ENCODE results near the gene KCNQ5. TPM values are rescaled to one million over a fixed set of nuclear protein-coding genes. Genes with fewer than 3 reads are reported as not detected.
"Not testable (repeated sequence)": the region's sequence is repeated elsewhere in the genome, so short reads cannot be mapped to it uniquely, and the experiment has no call there.

KCNQ5 gene
- total RNA-seq, result 0.49 TPM

DNA sequence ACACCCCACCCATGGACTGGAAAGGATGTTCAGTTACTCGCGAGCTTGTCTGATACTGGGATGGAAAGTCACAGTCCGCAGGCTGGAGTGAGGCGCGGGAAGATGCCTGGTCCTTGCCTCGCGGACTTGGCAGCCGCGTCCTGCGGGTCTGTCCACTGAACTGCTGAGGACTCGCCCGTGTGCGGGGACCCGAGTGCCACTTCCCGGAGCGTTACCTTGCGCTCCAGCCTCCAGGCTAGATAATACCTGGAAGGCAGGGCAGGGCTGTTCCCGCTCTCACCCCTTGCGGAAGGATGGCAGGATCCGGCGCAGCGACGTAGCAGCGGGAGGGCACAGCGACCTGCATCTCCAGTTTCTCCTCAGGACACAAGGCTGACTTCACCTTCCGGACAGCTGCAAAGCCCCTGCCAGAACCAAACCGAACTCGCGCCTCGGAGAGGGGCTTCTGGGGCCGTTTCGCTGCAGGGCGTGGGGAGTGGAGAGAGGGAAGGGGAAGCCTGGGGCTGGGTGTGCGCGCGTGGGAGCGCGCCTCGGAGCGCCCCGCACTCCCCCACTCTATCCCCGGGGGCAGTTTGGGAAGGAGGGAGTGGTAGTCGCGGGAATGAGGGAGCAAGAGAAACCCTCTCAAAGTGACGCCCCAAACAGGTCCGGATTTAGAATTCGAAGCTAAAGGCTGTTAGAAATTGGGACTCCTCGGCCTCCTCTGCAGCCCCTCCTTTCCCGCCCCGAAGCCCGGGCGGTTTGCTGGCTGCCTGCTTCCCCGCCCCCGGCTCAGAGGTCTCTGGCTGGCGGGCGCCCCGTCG, at the start of gene KCNQ5:
TSS of gene KCNQ5 (plus strand) at position 774 of the 803 bp plus-strand sequence.
- ATAC-seq (peak; percentile 36), DNase-seq (ENCODE audit: low spot score) (no peak)
- intact Hi-C loops (cut with DNase I), result no loop called here

DNA sequence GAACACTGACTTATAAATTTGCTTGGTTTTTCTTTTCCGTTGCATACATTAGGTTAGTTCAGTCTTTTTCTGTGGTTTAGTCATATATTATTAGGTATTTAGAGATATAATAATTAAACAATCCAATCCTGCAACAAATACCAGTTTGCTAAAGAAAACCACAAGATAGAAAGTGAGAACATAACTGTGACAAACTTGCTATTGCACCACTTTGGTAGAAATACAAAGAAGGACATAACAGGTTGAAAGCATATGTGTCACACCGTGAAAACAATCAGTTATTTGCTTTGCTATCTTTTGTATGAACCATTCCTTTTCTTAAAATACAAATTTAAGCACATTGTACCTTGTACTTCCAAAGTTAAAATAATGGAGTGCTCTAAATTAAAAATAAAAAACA, 42.0 kb upstream of the KCNQ5 start:
- intact Hi-C loops (cut with DNase I), result no loop called here
- no peak for ATAC-seq
- no peak for DNase-seq (ENCODE audit: low spot score)

DNA sequence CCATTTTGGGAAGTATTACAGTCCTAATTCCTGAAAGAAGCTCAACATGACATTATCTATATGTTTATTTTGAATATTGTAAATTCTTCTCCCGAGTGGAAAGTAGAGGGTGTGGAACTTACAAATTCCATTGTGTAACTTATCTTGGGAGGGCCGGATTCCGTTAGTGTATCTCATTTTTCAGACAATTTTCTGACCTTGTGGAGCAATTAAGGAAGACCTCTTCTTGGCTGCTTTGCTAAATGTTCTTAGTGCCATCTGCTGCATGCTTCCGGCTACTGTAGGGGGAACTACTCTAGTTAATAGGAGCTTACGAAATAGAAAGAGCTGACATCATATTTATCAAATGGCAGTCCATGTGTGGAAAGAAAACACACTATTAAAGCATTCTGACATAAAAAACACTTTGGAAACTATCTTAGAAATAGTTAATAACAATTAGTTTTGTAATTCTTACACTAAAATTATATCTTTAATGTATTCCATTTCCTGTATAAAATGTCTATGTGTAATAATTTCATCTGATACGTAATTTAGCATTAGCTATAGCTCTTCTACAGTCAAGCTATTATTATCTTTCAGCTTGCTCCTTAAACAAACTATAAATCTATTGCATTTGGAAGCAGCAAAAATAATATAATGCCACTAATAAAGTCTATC, 41.5 kb upstream of the KCNQ5 start:
- ATAC-seq (no peak), DNase-seq (ENCODE audit: low spot score) (no peak)
- intact Hi-C loops (cut with DNase I), result no loop called here

DNA sequence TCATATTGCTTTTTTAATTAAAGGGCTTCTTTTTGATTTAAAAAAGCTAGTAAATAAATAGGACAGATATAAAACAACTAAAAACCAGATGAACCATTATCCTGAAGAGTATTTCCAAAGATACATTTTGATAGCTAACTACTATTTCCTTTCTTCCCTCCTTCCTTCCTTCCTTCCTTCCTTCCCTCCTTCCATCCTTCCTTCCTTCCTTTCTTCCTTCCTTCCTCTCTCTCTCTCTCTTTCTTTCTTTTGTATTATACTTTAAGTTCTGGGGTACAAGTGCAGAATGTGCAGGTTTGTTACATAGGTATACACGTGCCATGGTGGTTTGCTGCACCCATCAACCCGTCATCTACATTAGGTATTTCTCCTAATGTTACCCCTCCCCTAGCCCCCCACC, 40.9 kb upstream of the KCNQ5 start:
- DNase-seq (ENCODE audit: low spot score); intact Hi-C loops (cut with DNase I); ATAC-seq: not testable (repeated sequence)

DNA sequence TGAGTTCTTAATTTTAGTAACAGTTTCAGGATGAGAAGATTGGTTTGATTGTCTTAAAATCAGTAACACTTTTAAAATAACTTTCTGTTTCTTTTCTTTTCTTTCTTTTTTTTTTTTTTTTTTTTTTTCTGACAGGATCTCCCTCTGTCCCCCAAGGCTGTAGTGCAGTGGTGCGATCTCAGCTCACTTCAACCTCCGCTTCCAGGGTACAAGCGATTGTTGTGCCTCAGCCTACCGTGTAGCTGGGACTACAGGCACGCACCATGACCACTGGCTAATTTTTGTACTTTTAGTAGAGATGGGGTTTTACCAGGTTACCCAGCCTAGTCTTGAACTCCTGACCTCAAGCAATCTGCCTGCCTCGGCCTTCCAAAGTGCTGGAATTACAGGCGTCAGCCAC, 33.7 kb upstream of the KCNQ5 start:
- ATAC-seq (no peak), DNase-seq (ENCODE audit: low spot score) (no peak)
- intact Hi-C loops (cut with DNase I), result no loop called here

DNA sequence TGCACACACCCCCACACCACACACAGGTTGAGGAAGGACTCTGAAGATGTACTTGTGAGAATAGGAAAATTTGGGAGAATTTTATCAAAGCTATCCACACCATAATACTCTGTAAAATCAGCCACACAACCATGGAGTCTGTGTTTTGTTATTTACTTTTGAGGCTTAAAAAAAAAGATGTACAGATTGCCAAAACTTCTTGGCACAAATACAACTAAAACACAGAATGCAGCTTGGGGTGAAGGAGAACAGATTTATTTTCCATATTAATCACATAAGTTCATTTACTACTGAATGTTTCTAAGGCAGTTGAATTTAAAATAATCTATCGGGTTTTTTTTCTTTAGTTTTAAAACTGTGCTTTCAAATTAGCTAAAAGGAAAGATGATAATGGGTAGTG, 32.8 kb upstream of the KCNQ5 start:
- ATAC-seq (no peak), DNase-seq (ENCODE audit: low spot score) (no peak)
- intact Hi-C loops (cut with DNase I), result no loop called here

DNA sequence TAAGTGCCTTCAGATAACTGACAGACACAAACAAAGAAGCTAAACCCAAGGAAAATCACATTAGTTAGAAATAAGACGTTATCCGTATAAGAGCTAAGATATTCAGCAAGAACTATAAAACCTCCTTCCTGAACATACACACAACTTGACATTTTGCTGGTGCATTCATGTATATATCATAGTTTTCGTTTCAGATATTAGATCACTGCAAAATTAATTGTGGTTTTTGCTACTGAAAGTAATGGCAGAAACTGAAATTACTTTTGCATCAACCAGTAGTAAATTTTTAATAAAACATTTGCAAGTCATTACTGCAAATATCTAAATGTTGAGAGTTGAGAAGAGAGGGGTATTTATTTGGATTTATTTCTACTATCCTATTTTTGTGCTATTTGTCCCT, 26.1 kb upstream of the KCNQ5 start:
- DNase-seq (ENCODE audit: low spot score) (no peak), ATAC-seq (no peak)
- intact Hi-C loops (cut with DNase I), result no loop called here

DNA sequence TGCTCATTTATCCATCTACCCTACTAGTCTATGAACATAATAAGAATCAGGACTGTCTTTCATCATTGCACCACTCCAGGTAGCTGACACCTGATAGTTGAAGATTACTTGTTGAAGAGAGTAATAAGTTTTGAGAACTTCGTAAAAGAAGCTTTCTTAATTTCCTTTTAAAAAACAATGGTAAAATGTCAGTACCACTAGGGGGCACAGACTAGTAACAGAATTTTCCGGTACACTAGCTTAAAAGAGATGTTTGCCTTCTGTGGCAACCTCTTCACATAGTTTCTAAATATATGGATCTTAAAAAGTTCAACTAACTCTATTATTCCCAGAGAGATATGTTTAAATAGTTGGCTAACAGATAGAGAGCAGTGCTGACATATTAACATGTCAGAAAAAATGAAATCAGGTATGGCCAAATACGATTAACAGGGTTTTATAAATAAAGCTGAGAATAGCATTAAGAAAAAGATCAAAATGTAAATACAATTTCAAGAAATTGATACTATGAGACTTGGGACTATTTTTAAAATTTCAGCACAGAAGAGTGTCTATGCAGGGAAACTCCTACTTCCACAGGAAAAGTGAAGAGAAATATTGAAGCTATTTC, 5.4 kb upstream of the KCNQ5 start:
- intact Hi-C loops (cut with DNase I), result loop anchor here (10.0 kb wide), 1 partner anchor 508 kb away; no protein-coding TSS in a partner anchor
- no peak for ATAC-seq
- DNase-seq (ENCODE audit: low spot score), result no peak

DNA sequence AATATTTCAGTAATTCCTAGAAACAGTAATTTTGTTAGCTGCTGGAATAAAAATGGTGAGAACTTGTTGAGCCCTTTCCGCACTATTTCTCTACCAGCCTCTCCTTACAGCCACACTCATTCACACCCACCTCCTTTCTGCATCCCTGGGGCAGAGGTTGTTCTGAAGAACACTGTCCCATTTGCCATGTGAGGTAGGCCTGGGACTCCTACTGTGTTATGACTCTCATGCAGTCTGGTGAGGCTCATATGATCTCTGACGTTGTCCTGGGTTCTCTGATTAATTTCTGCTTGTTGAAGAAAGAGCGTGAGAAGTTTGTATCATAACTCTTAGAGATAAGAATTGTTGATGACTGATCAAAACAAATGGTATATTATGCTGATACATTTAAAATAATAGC, 4.1 kb upstream of the KCNQ5 start:
- ATAC-seq (no peak), DNase-seq (ENCODE audit: low spot score) (no peak)
- intact Hi-C loops (cut with DNase I), result loop anchor here (10.0 kb wide), 1 partner anchor 507 kb away; no protein-coding TSS in a partner anchor

DNA sequence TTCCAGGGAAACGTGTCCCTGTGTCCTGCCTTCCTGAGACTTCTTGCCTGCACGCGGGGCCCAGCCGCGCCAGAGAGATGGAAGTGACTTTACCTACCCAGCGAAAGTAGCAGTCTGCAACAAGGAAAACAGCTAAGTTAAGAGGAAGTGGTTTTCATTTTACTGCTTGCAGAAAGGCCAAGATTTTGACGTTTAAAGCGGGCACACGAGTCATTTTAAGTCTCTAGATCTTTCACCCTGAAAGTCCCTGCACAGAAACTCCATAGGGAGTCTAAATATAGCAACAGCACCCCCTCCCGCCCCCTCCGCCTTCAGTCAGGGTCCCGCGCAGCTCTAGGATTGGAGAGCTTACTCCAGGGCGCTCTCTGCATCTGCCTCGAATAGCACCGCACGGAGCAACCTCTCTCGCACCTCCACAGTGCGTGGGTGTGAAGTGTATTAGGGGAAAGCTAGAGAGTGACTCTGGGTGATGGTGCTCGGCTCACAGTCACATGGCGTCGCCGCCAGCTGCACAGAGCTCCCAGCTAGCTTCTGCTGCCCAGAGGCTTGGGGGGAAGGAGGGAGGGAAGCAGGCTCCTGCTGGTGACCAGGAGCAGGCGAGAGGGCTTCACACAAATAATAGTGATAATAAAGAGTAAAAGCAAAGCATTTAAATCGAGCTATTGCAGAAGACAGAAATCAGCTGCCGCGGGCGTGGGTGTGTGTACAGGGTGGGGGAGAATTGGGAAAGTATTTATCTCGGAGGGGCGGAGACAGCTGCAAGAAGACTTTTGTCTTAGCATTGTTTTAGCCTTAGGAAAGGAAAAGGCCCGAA, 1.8 kb upstream of the KCNQ5 start:
- intact Hi-C loops (cut with DNase I), result loop anchor here (10.0 kb wide), 1 partner anchor 505 kb away; no protein-coding TSS in a partner anchor
- no peak for DNase-seq (ENCODE audit: low spot score)
- ATAC-seq, result peak; percentile 63

DNA sequence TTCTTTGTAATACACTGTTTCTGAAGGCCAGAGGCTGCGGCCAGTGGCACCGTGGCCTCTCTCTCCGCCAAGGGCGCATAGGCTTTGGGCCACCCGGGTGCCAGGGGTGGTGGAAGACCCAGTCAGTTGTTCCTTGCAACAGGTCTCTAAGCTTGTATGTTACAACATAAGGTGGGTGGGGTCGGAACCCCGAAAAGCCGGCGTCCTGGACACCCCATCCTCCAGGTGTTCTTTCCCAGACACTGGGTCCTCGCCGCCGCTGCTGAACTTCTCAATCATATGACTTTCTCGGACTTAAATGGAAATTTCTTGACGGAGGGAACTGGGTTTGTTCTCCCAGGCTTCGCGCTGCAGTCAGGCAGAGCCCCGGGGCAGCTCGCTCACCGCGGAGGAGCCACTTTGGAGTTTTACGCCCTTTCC, 983 bp upstream of the KCNQ5 start:
- ATAC-seq, result peak; percentile 22
- intact Hi-C loops (cut with DNase I), result no loop called here
- DNase-seq (ENCODE audit: low spot score), result no peak

DNA sequence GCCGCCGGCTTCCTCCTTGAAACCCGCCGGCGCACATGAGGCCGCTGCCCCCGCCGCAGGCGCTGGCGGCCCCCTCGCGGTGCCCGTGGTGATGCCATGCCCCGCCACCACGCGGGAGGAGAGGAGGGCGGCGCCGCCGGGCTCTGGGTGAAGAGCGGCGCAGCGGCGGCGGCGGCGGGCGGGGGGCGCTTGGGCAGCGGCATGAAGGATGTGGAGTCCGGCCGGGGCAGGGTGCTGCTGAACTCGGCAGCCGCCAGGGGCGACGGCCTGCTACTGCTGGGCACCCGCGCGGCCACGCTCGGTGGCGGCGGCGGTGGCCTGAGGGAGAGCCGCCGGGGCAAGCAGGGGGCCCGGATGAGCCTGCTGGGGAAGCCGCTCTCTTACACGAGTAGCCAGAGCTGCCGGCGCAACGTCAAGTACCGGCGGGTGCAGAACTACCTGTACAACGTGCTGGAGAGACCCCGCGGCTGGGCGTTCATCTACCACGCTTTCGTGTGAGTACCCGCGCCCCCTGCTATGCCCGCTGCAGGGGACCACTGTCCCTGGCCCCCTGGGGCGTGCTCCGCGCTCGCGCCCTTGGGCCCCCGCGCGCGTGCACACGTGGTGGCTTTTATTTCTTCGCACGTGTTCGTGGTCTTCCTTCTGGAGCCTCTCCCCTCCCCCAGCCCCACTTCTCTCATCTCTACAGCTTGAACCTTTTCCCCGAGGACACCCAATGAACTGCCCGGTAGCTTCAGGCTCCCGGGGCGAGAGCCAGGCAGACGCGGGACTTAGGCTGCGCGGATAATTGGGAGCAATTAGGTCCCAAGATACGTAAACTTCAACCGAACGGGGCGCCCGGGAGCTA, 453 bp downstream of the KCNQ5 start:
- intact Hi-C loops (cut with DNase I), result no loop called here
- ATAC-seq, result peak; percentile 16
- DNase-seq (ENCODE audit: low spot score), result no peak

DNA sequence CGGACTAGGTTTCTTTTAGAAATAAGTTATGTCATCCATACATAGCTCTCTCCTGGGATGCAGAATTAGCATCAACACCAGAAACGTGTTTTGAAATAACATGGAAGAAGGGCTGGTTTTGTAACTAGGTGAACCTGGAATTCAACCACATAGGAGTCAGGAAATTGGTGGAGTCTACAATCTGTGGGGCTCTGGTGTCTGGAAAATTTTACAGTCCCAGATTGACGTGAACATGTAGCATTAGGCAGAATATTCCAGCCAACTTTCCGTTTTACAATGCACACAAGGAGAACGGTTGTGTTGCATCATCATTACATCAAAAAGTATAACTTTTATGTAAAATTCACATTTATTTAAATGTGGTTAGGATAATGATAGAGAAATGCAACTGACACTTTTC, 1.9 kb downstream of the KCNQ5 start:
- ATAC-seq, result no peak
- DNase-seq (ENCODE audit: low spot score), result no peak
- intact Hi-C loops (cut with DNase I), result no loop called here

DNA sequence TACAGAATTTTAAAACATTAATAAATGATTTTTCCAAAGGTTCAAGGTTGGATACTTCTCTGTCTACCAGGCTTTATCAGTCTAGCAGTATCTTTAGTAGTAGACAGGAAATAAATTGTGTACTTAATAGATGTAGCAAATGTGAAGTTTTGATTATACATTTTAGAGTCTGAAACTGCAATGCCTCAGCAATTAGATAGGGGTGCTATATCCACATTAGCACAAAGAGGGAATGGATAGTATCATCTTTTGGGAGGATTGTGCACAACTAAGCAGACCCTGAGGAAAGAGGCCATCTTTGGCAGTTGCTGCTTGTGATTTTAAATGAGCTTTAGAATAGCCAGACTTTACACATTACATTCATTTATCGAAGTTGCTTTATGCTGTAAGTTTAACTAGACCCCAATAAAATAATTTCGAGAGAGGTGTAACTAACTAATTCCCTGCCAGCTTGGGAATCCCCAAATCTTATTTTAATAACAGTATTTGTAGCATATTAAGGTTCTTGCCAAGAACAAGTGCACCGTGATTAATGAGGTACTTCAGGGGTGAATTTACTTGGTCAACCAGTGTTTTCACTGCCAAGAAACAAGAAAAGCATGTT, 2.8 kb downstream of the KCNQ5 start:
- no peak for DNase-seq (ENCODE audit: low spot score)
- intact Hi-C loops (cut with DNase I), result no loop called here
- no peak for ATAC-seq

DNA sequence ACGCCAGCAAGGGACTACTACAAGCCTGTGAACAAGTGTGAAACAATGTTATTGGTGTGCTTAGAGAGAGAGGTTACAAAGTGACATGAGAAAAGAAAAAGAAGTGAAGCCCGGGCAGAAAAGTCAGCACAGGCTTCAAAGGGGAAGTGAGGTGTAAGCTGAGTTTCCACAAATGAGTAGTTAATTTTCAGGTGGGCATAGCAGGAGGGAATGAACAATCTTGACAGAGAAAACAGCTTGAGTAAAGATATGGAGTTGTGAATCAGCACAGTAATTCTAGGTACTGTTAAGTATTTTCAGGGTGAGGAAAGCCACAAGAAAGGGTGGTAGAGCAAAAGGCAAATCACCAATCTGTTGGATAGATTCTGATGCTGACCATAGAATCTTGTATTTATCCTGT, 4.3 kb downstream of the KCNQ5 start:
- ATAC-seq, result no peak
- DNase-seq (ENCODE audit: low spot score), result no peak
- intact Hi-C loops (cut with DNase I), result no loop called here

DNA sequence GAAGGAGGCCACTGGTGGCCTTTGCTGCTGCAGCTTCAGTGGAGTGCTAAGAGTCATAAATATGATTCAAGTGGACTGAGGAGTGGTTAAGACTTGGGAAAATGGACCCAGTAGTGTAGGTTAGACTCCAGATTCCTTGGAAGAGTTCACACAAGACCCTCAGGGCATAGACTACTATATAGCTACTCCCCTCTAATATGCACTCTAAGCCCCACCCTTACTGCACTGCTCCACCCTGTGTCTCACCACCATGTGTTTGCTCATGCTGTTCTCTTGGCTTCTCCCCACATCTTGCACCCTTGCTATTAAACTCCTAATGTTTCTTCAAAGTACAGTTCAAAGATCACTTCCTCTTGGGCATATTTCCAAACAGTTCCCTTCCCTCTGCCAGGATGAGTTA, 5.7 kb downstream of the KCNQ5 start:
- intact Hi-C loops (cut with DNase I), result no loop called here
- ATAC-seq, result no peak
- DNase-seq (ENCODE audit: low spot score), result no peak

DNA sequence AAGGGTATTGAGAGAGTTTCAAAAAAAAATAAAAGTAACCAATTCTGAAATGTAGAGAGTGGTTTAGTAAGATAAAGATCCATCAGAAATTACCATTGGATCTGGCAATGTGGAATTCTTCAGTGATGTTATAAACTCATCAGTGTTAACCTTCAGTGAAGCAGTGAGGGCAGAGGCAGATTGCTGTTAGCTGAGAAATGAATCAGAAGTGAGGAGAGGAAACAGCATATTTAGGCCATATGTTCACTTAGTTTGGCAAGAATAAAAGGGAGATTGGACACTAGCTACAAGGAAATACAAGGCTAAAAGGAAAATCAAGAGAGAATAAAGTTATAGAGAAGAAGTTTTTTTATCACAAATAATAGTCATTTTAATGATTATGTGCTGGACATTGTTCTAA, 9.6 kb downstream of the KCNQ5 start:
- no peak for ATAC-seq
- intact Hi-C loops (cut with DNase I), result no loop called here
- DNase-seq (ENCODE audit: low spot score), result no peak

DNA sequence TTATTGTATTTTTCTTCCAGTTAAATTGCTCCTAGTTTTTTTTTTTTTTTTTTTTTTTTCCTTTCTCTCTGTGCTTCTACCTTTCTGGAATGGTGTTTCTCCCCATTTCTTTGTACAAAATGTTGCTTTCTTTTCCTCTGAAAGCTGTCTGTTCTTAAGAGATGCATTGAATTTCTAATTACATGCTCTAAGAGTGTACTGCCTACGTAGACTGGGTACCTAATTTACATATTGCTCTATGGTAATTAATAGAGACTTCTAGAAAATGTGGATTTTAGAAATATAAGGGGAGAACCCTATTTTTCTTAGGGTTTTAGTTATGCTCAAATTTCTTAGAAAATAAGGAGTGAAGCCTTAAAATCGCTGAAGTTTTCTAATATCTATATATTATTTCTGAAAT, 13.8 kb downstream of the KCNQ5 start:
- DNase-seq (ENCODE audit: low spot score) (no peak), ATAC-seq (no peak)
- intact Hi-C loops (cut with DNase I), result no loop called here
